Progenitor cell of endocrine pancreas (in vitro differentiated cells): ENCODE data around the gene MTHFD1L. TPM values are rescaled to one million over a fixed set of nuclear protein-coding genes. Genes with fewer than 3 reads are reported as not detected.

ENCODE experiments used
- DNase-seq: peaks from one replicate; pipeline ENCODE4 v3.0.0; 2021; ENCODE audit warnings: low spot score; ENCODE audit not compliant: unreplicated experiment
- H3K27ac Mint-ChIP-seq: 2 replicates; pipeline ENCODE4 v1.8.0; 2021; ENCODE audit warnings: mild to moderate bottlenecking, moderate library complexity, mixed read lengths
- H3K27me3 Mint-ChIP-seq: 2 replicates; pipeline ENCODE4 v1.8.0; 2021; ENCODE audit warnings: mixed read lengths
- H3K36me3 Mint-ChIP-seq: 2 replicates; pipeline ENCODE4 v1.8.0; 2022; ENCODE audit warnings: mixed read lengths; ENCODE audit not compliant: insufficient read depth
- H3K4me1 Mint-ChIP-seq: 2 replicates; pipeline ENCODE4 v1.8.0; 2021; ENCODE audit warnings: low read depth, mixed read lengths
- H3K4me3 Mint-ChIP-seq: 2 replicates; pipeline ENCODE4 v1.8.0; 2021; ENCODE audit warnings: low read depth, mild to moderate bottlenecking, moderate library complexity, mixed read lengths
- H3K9me3 Mint-ChIP-seq: 2 replicates; pipeline ENCODE4 v1.8.0; 2021; ENCODE audit warnings: low read depth, mixed read lengths
- total RNA-seq: library from RNA; stranded (reverse); gene quantifications from 2 replicates; pipeline ENCODE4 v1.2.1, GENCODE V29; 2021
- TF ChIP-seq, protein P1 (sequence below): fragments of 200-600 bp; sonication (generic); IDR thresholded peaks from one replicate; pipeline ENCODE4 v1.5.0; 2021; ENCODE audit warnings: antibody characterized with exemption, mild to moderate bottlenecking; ENCODE audit not compliant: unreplicated experiment

The MTHFD1L gene
- total RNA-seq, 1 donor from 2014 or later: 37.4 TPM

DNA sequence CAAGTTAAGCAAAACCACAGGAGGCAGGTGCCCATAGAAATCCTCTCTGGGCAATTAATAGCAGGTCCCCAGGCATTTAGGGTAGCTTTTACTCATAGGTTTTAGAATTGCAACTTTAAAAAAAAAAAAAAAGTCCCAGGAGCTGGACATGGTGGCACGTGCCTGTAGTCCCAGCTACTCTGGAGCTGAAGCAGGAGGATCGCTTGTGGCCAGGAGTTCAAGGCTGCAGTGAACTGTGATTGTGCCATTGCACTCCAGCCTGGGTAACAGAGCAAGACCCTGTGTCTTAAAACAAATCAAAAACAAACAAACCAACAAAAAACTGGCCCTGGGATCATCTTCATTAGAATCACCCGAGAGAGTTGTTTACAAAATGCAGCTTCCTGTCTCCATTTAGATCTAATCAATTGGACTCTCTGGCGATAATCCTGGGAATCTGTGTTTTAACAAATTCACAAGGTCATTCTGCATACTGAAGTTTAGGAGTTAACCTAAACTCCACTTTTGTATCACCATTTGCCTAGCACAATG lies 242.5 kb downstream of the MTHFD1L start:
- Mint-ChIP-seq H3K27ac (no peak overlapping the region), H3K4me3 (no peak overlapping the region), H3K27me3 (peaks cover 14% of the 10 kb centered on the region), H3K9me3 (no peaks in the 10 kb centered on the region), H3K4me1 (no peaks in the 10 kb centered on the region), H3K36me3 (peaks cover 2% of the 10 kb centered on the region)
- TF ChIP-seq, protein P1, sequence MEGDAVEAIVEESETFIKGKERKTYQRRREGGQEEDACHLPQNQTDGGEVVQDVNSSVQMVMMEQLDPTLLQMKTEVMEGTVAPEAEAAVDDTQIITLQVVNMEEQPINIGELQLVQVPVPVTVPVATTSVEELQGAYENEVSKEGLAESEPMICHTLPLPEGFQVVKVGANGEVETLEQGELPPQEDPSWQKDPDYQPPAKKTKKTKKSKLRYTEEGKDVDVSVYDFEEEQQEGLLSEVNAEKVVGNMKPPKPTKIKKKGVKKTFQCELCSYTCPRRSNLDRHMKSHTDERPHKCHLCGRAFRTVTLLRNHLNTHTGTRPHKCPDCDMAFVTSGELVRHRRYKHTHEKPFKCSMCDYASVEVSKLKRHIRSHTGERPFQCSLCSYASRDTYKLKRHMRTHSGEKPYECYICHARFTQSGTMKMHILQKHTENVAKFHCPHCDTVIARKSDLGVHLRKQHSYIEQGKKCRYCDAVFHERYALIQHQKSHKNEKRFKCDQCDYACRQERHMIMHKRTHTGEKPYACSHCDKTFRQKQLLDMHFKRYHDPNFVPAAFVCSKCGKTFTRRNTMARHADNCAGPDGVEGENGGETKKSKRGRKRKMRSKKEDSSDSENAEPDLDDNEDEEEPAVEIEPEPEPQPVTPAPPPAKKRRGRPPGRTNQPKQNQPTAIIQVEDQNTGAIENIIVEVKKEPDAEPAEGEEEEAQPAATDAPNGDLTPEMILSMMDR: no peak
- no peak for DNase-seq

DNA sequence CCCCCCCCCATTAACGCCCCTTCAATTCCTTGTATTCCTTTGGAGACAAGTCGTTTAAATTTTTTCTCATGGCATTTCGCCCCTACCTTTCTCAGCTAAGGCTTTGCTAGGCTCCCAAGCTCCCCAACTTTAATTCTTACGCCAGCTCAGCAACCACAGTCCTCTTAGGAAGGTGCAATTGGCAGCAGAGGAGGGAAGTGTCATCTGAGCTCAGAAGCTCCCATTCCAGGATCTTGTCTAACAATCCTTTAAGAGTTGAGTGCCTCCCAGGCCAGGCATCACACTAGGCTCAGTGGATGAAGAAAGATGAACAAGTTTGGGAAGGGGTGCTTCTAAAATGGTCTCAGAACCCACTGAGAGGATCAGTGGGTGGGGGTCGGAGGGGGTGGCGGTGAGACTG lies 243.0 kb downstream of the MTHFD1L start:
- TF ChIP-seq, protein P1: no peak

DNA sequence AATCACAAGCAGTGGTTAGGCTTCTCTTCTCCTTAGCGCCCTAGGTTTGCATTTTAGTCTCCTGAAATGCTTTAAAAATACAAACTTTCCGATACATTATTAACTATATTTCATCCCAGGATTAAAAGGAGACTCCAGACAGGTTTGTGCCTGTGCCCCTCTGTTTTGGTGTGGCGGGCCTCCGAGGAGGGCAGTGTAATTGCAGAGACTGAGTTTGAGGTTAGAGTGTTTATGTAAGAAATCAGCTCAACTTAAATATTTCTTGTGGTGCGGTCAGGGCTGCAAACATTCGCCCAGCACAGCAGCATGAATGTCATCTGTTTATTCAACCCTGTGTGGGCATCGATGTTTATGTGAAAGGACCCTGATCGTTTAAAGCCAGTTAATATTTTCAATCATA lies 243.9 kb downstream of the MTHFD1L start:
- Mint-ChIP-seq H3K9me3 (no peaks in the 10 kb centered on the region), H3K4me3 (no peak overlapping the region), H3K4me1 (no peaks in the 10 kb centered on the region), H3K36me3 (no peaks in the 10 kb centered on the region), H3K27ac (no peak overlapping the region), H3K27me3 (peaks cover 14% of the 10 kb centered on the region)
- DNase-seq: no peak
- TF ChIP-seq, protein P1: no peak

More for the DNA sequence above, 243.0 kb downstream of the MTHFD1L start:
- H3K4me3 Mint-ChIP-seq: no peak overlapping the region
- peaks cover 14% of the 10 kb centered on the region for H3K27me3 Mint-ChIP-seq
- no peaks in the 10 kb centered on the region for H3K4me1 Mint-ChIP-seq
- H3K9me3 Mint-ChIP-seq: no peaks in the 10 kb centered on the region
- peaks cover 2% of the 10 kb centered on the region for H3K36me3 Mint-ChIP-seq
- no peak overlapping the region for H3K27ac Mint-ChIP-seq
- no peak for DNase-seq

DNA sequence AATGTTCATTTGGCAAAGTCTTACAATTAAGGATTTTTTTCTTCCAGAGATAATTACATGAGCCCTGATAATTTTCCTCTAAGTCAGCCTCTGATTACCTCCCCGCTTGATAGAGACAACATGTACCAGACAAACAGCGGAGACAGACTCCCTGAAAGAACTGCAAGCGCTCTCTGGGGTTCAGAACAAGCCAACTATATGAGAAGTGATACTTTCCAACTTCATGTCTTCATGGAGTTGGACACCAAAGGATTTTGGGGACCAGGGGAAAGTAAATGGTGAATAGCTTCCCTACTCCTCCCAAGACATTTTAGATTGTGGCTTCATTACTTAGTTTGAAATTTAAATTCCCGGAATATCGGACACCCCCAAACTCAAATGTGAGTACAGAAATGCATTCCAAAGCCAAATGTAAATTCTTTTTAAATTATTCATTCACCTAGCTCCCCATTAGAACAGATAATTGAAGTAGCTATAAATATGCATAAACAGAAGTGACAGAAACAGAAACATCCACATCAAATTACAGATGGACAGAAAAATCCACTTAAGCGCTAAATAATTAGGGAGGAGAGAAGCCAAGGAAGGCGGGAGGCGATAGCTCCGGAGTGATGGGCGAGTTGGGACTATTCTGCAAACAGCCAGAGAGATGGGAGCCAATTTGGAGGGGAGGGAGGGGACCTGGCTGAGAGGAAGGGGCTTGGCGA lies 244.5 kb downstream of the MTHFD1L start:
- Mint-ChIP-seq H3K27me3 (peaks cover 14% of the 10 kb centered on the region), H3K4me3 (no peak overlapping the region), H3K9me3 (no peaks in the 10 kb centered on the region), H3K36me3 (no peaks in the 10 kb centered on the region), H3K4me1 (no peaks in the 10 kb centered on the region), H3K27ac (no peak overlapping the region)
- no peak for DNase-seq
- TF ChIP-seq, protein P1: no peak

DNA sequence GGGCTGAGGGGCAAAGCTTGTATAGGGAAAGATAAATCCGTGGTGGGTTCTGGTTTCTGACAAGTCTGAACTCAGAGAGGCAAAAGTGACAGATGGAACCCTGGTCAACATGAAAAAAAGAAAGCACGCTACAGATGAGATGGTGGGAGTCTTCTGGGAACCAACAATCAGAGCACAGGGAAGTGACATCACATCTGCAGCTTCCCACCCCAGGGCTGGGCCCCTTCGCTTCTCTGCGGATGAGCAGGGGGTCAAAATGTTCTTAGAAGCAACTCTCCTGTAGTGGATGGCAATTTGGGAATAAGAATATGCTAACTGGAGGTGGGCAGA lies 245.0 kb downstream of the MTHFD1L start:
- peaks cover 14% of the 10 kb centered on the region for H3K27me3 Mint-ChIP-seq
- H3K27ac Mint-ChIP-seq: no peak overlapping the region
- TF ChIP-seq, protein P1: no peak
- H3K4me3 Mint-ChIP-seq: no peak overlapping the region
- H3K9me3 Mint-ChIP-seq: no peaks in the 10 kb centered on the region
- no peak for DNase-seq
- H3K36me3 Mint-ChIP-seq: no peaks in the 10 kb centered on the region
- no peaks in the 10 kb centered on the region for H3K4me1 Mint-ChIP-seq
